Stromal cell of bone marrow (primary cell): ENCODE data around the gene A2M.

Experiments used
- DNase-seq: peaks from one replicate; pipeline ENCODE4 v3.0.0-alpha.2; 2012; ENCODE audit warnings: low read depth

Gene A2M

GRCh38 chr12:9039397-9039977 lies 76.2 kb downstream of the A2M start:
- DNase-seq, result peak; percentile 28

- DNase-seq, result no peak
Measured at GRCh38 chr12:9037431-9037830, 78.3 kb downstream of the A2M start.

- no peak for DNase-seq
Measured at GRCh38 chr12:9036227-9036626, 79.5 kb downstream of the A2M start.

GRCh38 chr12:9034095-9034494 lies 81.6 kb downstream of the A2M start:
- no peak for DNase-seq

- DNase-seq, result no peak
Measured at GRCh38 chr12:9033265-9033887, 82.3 kb downstream of the A2M start.

- DNase-seq, result no peak
Measured at GRCh38 chr12:9032202-9032964, 83.3 kb downstream of the A2M start.

GRCh38 chr12:9030776-9031175 lies 84.9 kb downstream of the A2M start:
- DNase-seq, result no peak

- no peak for DNase-seq
Measured at GRCh38 chr12:9027161-9028059, 88.3 kb downstream of the A2M start.

GRCh38 chr12:9024512-9024911 lies 91.2 kb downstream of the A2M start:
- DNase-seq, result no peak

- DNase-seq, result no peak
Measured at GRCh38 chr12:9022592-9022991, 93.1 kb downstream of the A2M start.
